GM19372 (cell line): ENCODE data around the gene NGFR.

Experiments used
- ATAC-seq: cut with Tn5 transposase; IDR thresholded peaks from one replicate; pipeline ENCODE4 v1.9.1; 2021; ENCODE audit warnings: mild to moderate bottlenecking, low read depth, moderate library complexity; ENCODE audit not compliant: unreplicated experiment

NGFR gene

GRCh38 chr17:49494986-49495841 lies at the start of gene NGFR:
TSS of gene NGFR (plus strand) at chr17:49495293. CDS start at chr17:49495418, 125 bp downstream.
- no peak for ATAC-seq

DNA sequence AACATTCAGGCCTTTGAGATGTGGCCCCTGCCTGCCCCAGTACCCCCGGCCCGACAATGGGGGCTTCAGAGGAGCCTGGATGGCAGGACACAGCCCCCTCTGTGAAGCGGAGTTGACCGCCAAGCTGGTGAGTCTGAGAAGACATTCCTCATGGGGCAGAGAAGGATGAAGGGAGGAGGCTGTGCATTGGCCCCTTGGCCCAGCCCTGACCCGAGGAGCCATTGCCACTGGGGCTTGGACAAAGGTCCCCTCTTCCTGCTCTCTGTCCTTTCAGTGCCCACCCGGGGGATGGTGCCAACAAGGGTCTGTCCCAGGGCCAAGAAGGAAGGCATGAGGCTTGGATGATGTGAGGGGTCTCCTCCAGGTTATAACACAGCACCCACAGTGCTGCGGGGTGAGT lies 49.5 kb upstream of the NGFR start:
- no peak for ATAC-seq

DNA sequence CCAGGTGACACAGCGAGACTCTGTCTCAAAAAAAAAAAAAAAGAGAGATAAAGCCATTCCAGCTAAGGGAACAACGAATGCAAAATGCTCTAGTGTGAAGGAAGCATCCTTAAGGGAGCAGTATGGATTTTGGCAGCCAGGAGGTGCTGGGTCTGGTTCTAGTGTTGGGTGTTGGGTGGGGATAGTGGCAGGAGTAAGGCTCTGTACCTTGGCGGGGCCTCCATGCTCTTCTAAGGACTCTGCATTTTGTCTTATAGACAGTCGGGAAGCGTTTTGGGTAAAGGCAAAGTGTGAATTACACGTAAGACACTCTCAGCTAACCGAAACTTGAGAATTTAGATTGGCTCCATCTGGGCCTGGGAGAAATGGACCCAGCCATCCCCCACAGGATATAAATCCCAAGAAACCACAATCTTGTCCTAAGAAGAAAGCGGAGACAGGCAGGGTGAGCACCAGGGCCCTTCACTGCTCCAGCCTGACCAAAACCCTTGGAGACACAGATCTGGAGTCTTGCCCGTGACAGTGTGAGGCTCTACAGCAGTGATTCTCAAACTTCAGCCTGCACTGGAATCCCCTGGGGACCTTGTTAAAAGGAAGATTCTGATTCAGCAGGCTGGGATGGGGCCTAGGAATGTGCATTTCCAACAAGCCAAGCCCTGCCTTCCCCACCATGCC lies 47.3 kb upstream of the NGFR start:
- ATAC-seq, result no peak

DNA sequence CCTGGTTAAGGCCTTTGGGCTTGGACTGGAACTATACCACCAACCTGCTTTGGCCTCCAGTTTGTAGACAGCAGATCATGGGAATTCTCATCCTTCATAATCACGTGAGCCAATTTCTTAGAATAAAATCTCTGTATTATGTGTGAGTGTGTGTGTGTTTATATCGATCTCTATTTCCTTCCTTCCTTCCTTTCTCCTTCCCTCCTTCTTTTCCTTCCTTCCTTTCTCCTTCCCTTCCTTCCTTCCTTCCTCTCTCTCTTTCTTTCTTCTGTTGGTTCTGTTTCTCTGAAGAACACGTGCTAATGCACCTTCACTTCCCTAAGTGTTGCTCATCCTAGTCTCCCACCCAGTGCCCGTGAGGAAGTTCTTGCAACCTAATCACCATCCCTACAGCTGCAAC lies 44.9 kb upstream of the NGFR start:
- no peak for ATAC-seq

GRCh38 chr17:49450735-49451134 lies 44.4 kb upstream of the NGFR start:
- ATAC-seq, result no peak

GRCh38 chr17:49452201-49452600 lies 42.9 kb upstream of the NGFR start:
- no peak for ATAC-seq

- no peak for ATAC-seq
These were observed 42.4 kb upstream of the NGFR start for GRCh38 chr17:49452661-49453060.

DNA sequence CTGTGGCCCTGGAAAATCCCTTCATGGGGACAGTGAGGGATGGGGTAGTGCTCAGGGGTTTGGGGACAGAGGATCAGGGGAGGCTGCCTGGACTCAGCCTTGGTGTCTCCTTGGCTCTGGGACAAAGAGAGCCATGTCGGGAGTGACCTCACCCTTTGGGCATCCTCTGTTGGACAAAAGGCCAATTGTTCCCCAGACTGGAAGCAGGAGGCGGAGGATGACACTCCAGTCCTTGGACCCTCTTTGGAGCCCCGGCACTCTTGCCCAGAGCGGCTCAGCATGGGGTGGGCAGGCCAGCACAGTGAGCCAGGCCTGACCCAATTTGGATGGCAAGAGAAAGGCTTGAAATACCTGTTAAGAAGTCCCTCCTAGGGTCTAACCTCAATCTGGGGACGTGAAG lies 41.0 kb upstream of the NGFR start:
- ATAC-seq, result no peak

DNA sequence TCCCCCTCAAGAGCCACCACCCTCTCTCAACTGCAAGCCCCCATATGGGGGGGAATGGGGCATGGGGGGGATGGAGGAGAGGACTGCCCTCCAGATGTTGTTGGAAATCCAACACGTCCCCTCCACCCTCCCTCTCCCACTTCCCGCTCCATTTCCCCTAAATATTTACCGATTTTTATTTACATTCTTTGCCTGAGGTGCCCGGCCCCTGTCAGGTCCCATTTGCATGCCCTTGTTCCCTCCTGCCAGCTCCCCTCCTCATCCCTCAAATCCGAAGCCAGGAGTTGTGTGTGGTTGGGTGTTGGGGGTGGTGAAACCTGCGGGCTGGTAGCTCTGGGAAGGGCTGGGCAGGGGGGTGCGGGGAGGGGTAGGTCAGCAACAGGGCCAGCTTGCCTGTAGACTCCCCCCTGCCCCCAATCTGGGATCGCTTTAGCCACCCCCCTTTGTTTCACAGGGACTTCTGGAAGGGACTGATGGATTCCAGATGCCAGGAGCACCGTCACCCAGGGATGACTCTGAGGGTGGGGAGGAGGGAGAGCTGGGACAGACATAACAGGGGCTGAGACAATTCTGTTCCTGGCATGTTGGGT lies 39.7 kb upstream of the NGFR start:
- ATAC-seq, result no peak

DNA sequence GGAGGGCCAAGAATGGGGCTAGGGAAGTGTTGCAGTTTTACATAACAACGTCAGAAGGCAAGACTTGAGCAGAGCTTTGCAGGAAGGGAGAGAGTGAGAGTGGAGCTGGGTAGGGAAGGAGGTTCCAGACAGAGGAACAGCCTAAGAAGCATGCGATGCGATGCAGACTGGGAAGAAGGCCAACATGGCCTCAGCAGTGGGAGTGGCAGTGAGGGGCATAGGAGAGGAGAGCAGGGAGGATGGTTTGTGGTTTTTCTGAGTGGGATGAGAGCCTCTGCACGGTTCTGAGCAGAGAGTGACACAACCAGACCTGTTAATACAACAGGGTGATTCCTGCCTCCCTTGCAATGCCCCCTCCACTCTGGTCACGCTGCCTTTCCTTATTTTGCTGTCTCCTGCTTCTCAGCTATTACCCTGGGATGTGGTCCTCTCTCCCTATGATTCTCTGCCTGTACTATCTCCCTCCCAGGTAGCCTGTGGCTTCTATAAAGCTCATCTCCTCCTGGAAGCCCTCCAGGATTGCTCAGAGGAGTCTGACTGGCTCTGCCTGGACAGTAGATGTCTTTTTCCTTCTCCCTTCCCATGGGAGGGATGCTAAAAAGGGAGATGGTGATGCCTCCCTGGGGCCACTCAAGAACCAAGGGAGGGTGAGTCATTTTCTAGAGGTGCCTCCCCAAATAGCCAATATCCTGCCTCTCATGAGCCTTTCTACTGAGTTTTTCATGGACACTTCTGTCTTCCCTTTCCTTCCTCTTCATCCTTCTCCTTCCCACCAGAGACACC lies 38.7 kb upstream of the NGFR start:
- no peak for ATAC-seq

DNA sequence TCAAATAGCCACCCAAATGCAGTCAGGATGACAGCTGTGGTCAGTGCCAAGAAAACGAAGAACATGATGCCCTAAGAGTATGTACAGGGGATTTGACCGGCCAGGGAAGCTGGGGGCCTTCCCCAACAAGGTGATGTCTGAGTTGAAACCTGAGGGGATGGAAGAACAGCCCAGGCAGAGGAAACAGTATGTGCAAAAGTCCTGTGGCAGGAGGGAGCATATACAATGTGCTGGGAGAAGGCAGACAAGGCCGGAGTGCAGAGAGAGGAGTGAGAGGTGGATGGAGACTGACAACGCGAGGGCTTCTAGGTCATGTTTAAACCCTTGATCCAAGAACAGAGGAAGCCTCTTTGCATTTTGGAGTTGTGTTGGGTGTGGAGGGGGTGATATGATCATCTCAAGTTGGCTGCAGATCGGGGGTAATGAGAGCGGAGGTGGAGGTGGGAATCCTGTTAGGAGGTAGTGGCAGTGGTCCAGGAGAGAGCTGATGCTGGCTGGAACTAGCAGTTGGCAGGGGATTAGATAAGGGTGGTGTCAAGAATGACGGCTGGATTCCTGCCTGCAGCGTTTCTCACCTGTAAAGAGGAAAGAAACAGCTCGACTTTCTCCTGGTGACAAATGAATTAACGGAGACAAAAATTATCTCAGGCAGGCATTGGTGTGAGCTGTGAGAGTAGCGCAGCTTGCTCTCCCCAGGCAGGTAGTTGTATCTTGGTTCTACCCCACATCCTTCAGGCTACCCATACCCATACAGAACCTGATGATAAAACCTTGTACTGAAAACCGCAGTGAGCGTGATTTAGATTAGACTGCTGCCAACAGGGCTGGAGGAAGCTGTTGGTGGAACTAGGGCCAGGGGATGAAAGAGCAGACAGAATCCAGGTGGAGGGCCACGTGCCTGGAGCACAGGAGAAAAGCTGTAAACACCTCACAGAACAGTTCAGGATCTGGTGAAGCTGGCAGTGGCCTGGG lies 37.2 kb upstream of the NGFR start:
- no peak for ATAC-seq

- ATAC-seq, result no peak
These were observed 35.6 kb upstream of the NGFR start for GRCh38 chr17:49459401-49459984.

DNA sequence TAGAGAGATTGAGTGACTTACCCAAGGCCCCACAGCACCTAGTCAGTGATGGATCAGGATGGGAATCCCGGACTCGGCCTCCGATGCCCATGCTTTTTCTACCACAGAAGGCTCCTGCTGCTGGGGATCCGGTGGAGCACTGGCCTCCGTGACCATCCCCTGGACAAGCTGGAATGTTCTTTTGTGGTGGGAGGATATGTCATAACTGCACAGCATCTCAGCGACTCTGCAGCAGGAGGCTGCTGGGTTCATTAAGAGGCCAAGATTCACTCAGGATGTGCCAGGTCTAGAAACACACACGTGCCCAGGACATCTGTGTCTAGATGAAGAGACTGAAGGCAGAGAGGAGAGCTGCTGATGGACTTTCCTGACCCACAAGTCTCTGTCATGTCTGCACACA lies 34.7 kb upstream of the NGFR start:
- ATAC-seq, result no peak

- no peak for ATAC-seq
These were observed 33.5 kb upstream of the NGFR start for GRCh38 chr17:49461580-49461979.

GRCh38 chr17:49464049-49464448 lies 31.0 kb upstream of the NGFR start:
- ATAC-seq, result no peak

DNA sequence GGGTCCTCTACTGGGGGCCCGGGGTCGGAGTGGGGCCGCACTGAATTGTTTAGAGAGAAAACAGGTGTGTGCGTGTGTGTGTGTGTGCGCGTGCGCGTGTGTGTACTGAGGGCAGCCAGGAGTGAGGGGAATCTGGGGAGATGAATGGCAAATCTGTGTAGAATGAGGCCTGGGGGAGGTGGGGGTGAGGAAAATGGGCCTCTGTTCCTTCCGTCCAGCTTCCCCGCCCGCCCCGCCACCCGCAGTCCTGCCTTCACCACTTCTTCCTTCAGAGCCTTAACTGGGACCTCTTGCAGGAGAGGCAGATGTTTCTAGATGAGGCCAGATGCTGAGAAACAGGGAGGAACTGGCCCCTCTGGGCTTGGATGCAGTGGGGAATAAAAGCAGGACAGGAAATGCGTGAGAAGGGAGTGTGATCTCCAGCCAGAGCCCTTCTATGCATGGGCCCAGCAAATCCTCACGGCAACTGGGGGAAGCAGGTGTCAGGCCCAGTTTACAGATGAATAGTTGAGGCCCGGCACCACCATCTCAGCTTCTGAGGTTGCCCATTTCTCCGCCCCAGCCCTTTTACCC lies 29.7 kb upstream of the NGFR start:
- ATAC-seq, result no peak

GRCh38 chr17:49466436-49466835 lies 28.7 kb upstream of the NGFR start:
- ATAC-seq, result no peak

DNA sequence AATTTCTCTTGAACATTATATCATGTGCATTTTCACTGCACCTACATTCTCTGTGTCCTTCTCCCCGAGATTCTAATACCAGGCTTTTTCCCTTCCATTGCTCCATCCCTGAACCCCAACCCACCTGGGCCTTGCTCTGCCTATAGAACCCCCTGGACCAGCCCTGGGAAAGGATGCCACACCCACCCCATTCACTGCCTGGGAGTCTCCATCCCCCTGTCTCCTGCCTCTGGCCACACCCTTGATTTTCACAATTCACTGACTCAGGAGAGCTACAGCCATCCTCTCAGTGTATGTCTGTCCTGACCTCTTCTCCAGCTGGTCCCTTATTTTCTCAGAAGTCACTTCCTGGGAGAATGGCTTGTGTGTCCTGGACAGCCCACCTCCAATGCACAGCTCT lies 27.9 kb upstream of the NGFR start:
- no peak for ATAC-seq

DNA sequence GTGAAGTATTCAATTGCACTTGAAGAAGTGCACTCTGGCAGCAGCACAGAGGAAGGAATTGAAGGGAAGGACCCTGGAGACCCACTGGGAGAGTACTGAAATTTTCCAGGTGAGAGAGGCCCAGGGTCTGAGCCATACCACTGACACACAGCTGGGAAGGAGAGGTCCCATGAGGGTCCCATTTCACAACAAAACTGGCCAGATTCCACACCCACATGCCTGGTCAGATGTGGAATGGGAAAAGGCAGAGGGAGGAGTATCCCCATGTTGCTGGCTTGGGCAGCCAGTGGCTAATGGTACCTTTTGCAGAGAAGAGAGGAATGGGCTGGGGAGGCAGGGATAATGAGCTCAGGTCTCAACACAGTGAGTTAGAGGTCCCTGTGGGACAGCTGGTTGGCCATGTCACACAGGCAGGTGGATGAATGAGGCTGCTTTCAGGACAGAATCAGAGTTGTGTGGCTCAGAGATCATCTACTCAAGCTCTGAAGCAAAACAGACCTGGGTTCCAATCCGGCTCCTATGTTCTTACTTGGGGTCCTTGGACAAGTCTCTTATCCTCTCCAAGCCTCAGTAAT lies 26.2 kb upstream of the NGFR start:
- no peak for ATAC-seq
